ENCODE data around the gene NOX4.

- no peak for TF ChIP-seq POLR2A (IDR thresholded peaks at IDR 0.05)
- no peak for TF ChIP-seq POLR2AphosphoS5 (IDR thresholded peaks at IDR 0.05)
- no peak for TF ChIP-seq CTCF (IDR thresholded peaks at IDR 0.05)
Measured at GRCh38 chr11:89489930-89490329, 1.2 kb downstream of the NOX4 start.
